Measurements from ENCODE around the gene ERG. TPM values are rescaled to one million over a fixed set of nuclear protein-coding genes. Genes with fewer than 3 reads are reported as not detected.

The ERG gene
- total and polyA plus RNA-seq, 2 of the 8 experiments (the other 6 are each of a cell fraction or from before 2014, with no cell fraction given) = 1.0 to 3.0 TPM

GRCh38 chr21:38478782-38479181 lies 19.5 kb downstream of the ERG start:
- H3K4me2 ChIP-seq (ENCODE audit: insufficient read depth in 1 of 2, low read depth in 2 of 2, low read length in 2 of 2) = no peak overlapping the region
- H2BK12ac ChIP-seq (ENCODE audit: low read depth, low read length) = no peak overlapping the region
- ChIA-PET CTCF (ENCODE audit: partially characterized antibody) (no interaction called here), POLR2A (ENCODE audit: partially characterized antibody) (no interaction called here)
- no peak overlapping the region for H4K91ac ChIP-seq (replicated peaks; ENCODE audit: insufficient read length, low read length)
- H2BK20ac ChIP-seq (ENCODE audit: low read length) = no peak overlapping the region
- H3K23ac ChIP-seq (ENCODE audit: insufficient read length) = no peak overlapping the region
- H2BK120ac ChIP-seq (replicated peaks; ENCODE audit: low read depth, low read length) = no peak overlapping the region
- H3K18ac ChIP-seq (ENCODE audit: extremely low read depth, low read length) = no peak overlapping the region
- H3K14ac ChIP-seq (ENCODE audit: insufficient read length) = no peak overlapping the region
- no peaks in the 10 kb centered on the region for H3K79me2 ChIP-seq (ENCODE audit: control insufficient read depth in 1 of 2, insufficient read depth in 2 of 2, low read length in 2 of 2)
- H2BK5ac ChIP-seq (ENCODE audit: low read depth, low read length) = no peak overlapping the region
- no peaks in the 10 kb centered on the region for H4K20me1 ChIP-seq (replicated peaks in 1 of 2; ENCODE audit: control insufficient read depth in 1 of 2, insufficient read depth in 2 of 2, low read length in 2 of 2)
- no peak overlapping the region for H2AFZ ChIP-seq (ENCODE audit: low read length)
- no peaks in the 10 kb centered on the region for H3K79me1 ChIP-seq (ENCODE audit: low read depth, low read length)
- no peak for DNase-seq (ENCODE audit: low read depth in 1 of 2, low spot score in 2 of 2)
- H3K27ac ChIP-seq (ENCODE audit: low read depth, low read length) = no peak overlapping the region
- no peaks in the 10 kb centered on the region for H3K36me3 ChIP-seq (ENCODE audit: control insufficient read depth in 2 of 4, insufficient read depth in 4 of 4, low read length in 3 of 4)
- TF ChIP-seq ATF3 (IDR thresholded peaks at IDR 0.05; ENCODE audit: insufficient read depth, low read depth, low read length) = no peak
- no peak for TF ChIP-seq MAFK (IDR thresholded peaks at IDR 0.05; ENCODE audit: low read depth, low read length)
- TF ChIP-seq RBBP5 (IDR thresholded peaks at IDR 0.05; ENCODE audit: borderline replicate concordance, low read depth, low read length) = no peak
- TF ChIP-seq KDM4A (IDR thresholded peaks at IDR 0.05; ENCODE audit: low read depth, low read length, severe bottlenecking) = no peak
- no peak for TF ChIP-seq TEAD4 (IDR thresholded peaks at IDR 0.05; ENCODE audit: low read depth, low read length)
- no peak for TF ChIP-seq CEBPB (IDR thresholded peaks at IDR 0.05; ENCODE audit: low read depth, low read length)
- TF ChIP-seq SRF (IDR thresholded peaks at IDR 0.05; ENCODE audit: low read depth, low read length) = no peak
- TF ChIP-seq JUND (IDR thresholded peaks at IDR 0.05; ENCODE audit: low read length) = no peak
- H3K4me3 ChIP-seq (ENCODE audit: extremely low read depth in 1 of 4, insufficient read depth in 2 of 4, low read depth in 3 of 4, low read length in 4 of 4) = no peak overlapping the region
- H4K8ac ChIP-seq (ENCODE audit: extremely low read depth, insufficient read depth, low read length) = no peak overlapping the region
- H2BK15ac ChIP-seq (ENCODE audit: low read length) = no peak overlapping the region
- H3K4me1 ChIP-seq (replicated peaks in 1 of 4; ENCODE audit: control insufficient read depth in 3 of 4, insufficient read depth in 4 of 4, low read length in 3 of 4) = peaks cover 0 to 2% (median 0%) of the 10 kb centered on the region in 4 experiments; a peak in 1 of 7 replicates
- H3K56ac ChIP-seq (replicated peaks; ENCODE audit: insufficient read length, low read depth, low read length) = no peak overlapping the region
- H3K9ac ChIP-seq (replicated peaks in 1 of 4; ENCODE audit: extremely low read depth in 1 of 4, low read depth in 3 of 4, low read length in 3 of 4) = no peak overlapping the region
- H3K4ac ChIP-seq (replicated peaks; ENCODE audit: insufficient read length, low read depth, low read length) = no peak overlapping the region
- H3K23me2 ChIP-seq (ENCODE audit: low read depth, low read length) = no peaks in the 10 kb centered on the region
- 92% methylated on average over 4 of the region's 4 CpGs; no CpG with 5 or more reads in 1 of the 2 experiments for WGBS, 2 experiments (ENCODE audit: extremely low coverage in 1 of 2, insufficient coverage in 1 of 2, insufficient read length in 1 of 2, insufficient replicate concordance in 2 of 2, low coverage in 1 of 2, low lambda C conversion rate in 2 of 2, missing lambda C conversion rate in 1 of 2)
- no peak for FAIRE-seq
- H3K27me3 ChIP-seq (replicated peaks in 1 of 4; ENCODE audit: control insufficient read depth in 3 of 4, extremely low read depth in 1 of 4, insufficient read depth in 3 of 4, low read length in 3 of 4) = no peaks in the 10 kb centered on the region; a peak in 2 of 7 replicates
- no peak overlapping the region for H2AK5ac ChIP-seq (ENCODE audit: low read depth, low read length)
- H3K9me3 ChIP-seq (ENCODE audit: insufficient read depth in 2 of 2, low read depth in 1 of 2, low read length in 1 of 2) = no peaks in the 10 kb centered on the region
- no peak overlapping the region for H4K5ac ChIP-seq (ENCODE audit: insufficient read length, low read depth, low read length)

Data from H1 (cell line).